Naive thymus-derived CD8-positive, alpha-beta T cell (primary cell): ENCODE data around the gene PGR. TPM values are rescaled to one million over a fixed set of nuclear protein-coding genes. Genes with fewer than 3 reads are reported as not detected.

Experiments
- ATAC-seq, 2 donors: fragments of 150-1000 bp; cut with Tn5 transposase in 1 of 2; sonication (Bioruptor Pico), chemical (Tn5 transposase) in 1 of 2; 1 replicate in 1 of 2; 2 replicates in 1 of 2; pipeline ENCODE4 v1.10.0; 2021; ENCODE audit warnings: mild to moderate bottlenecking in 2 of 2, moderate library complexity in 2 of 2
- POLR2A ChIA-PET: fragments of 350-600 bp; sonication (Branson Sonifier 250); formaldehyde crosslinking; loops from one replicate; lab custom pipeline; 2021; ENCODE audit warnings: antibody characterized with exemption; lab: Charles Lee
- DNase-seq, 10 donors: peaks; one replicate each; pipeline versions ENCODE4 v3.0.0 to v3.0.0-alpha.2; 2020 to 2022
- H3K27ac Mint-ChIP-seq, 10 donors: one replicate each; pipeline ENCODE4 v1.8.0; 2020 to 2022; ENCODE audit warnings: mild to moderate bottlenecking in 10 of 10, mixed read lengths in 10 of 10, moderate library complexity in 4 of 10, inconsistent platforms in 1 of 10
- H3K27me3 Mint-ChIP-seq, 5 donors: one replicate each; pipeline ENCODE4 v1.8.0; 2021 to 2022; ENCODE audit warnings: mixed read lengths in 5 of 5
- H3K36me3 Mint-ChIP-seq, 3 donors: one replicate each; pipeline ENCODE4 v1.8.0; 2020 to 2022; ENCODE audit warnings: mixed read lengths in 3 of 3, mild to moderate bottlenecking in 2 of 3, inconsistent platforms in 1 of 3
- H3K4me1 Mint-ChIP-seq, 4 donors: one replicate each; pipeline ENCODE4 v1.8.0; 2021 to 2022; ENCODE audit warnings: mixed read lengths in 4 of 4
- H3K4me3 Mint-ChIP-seq, 10 donors: one replicate each; pipeline ENCODE4 v1.8.0; 2020 to 2022; ENCODE audit warnings: mild to moderate bottlenecking in 10 of 10, mixed read lengths in 10 of 10, moderate library complexity in 6 of 10, inconsistent platforms in 1 of 10
- H3K9me3 Mint-ChIP-seq, 9 donors: one replicate each; pipeline ENCODE4 v1.8.0; 2020 to 2022; ENCODE audit warnings: mixed read lengths in 9 of 9, mild to moderate bottlenecking in 3 of 9, inconsistent platforms in 1 of 9, moderate library complexity in 1 of 9
- polyA plus RNA-seq, 3 donors: library from polyadenylated mRNA; unstranded; fragments of 300-500 nt; fragmentation: Illumina TruSeq; gene quantifications; one replicate each; pipeline ENCODE4 v1.2.3, GENCODE V29; 2021
- total RNA-seq, 8 experiments: library from RNA in 2 of 8; stranded (reverse) in 2 of 8; gene quantifications; one replicate each; pipeline ENCODE4 v1.2.3 and lab custom pipeline; 2021 to 2026

Gene PGR
- total RNA-seq = not detected
- not detected for polyA plus RNA-seq
- 0 to 0.07 (median 0) reads per million in 6 experiments for total RNA-seq (lab: John Stamatoyannopoulos, UW)

DNA sequence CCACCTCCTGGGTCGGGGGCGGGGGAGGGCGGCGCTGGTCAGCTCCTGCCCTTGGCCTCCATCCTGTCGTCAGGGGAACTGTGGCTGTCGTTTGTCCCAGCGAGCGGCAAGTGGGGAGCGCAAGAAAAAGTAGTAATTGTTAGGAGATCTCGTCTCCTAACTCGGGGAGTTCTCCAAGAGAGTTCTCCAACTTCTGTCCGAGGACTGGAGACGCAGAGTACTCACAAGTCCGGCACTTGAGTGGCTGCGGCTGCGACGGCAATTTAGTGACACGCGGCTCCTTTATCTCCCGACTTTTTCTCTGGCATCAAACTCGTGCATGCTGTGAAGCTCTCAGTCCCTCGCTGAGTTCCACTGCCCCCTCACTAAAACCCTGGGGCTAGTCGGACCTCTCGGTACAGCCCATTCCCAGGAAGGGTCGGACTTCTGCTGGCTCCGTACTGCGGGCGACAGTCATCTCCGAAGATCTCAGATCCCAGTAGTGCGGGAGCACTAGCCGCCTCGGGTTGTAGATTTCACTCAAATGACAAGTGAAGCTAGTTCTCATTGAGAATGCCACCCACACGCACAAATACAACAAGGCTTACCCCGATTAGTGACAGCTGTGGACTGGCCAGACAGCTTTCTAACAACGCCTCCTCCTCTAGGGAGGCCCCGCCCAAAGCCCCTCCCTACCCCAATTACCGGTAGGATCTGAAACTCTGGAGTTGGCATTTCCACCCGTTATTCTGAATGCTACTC is at the start of gene PGR:
TSS of gene PGR (minus strand) at position 611 of the 741 bp plus-strand sequence. CDS start 743 bp downstream, outside the sequence.
- POLR2A ChIA-PET = no interaction called here
- H3K9me3 Mint-ChIP-seq = peaks cover 0 to 11% (median 5%) of the 10 kb centered on the region in 9 donors
- no peak for ATAC-seq
- H3K36me3 Mint-ChIP-seq = peaks cover 0 to 2% (median 0%) of the 10 kb centered on the region in 3 donors
- H3K4me3 Mint-ChIP-seq = no peak within 1 kb of the TSS
- H3K27me3 Mint-ChIP-seq = peaks cover 15 to 47% (median 37%) of the 10 kb centered on the region in 5 donors
- H3K4me1 Mint-ChIP-seq = peaks cover 0 to 5% (median 2%) of the 10 kb centered on the region in 4 donors
- no peak within 1 kb of the TSS for H3K27ac Mint-ChIP-seq
- peak in 1 of 10 donors; percentile 54 for DNase-seq

DNA sequence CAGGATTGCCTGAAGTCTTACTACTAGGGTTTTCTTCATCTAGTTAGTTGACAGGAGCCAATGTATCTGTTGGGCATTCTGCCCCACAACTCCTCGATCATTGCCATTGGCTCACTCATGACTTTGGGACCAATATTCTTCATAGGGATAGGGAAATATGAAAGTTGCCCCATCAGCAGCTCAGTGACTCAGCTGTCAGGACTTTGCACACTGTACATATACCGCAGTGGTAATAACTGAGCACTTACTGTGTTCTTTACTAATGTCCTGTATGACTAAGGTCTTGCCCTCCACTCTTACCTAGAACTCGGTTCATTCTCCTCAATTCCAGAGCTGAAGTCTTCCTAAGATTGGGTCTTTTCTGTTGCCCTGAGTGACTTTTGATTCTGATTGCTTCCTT is 46.8 kb upstream of the PGR start:
- Mint-ChIP-seq H3K4me1 (no peaks in the 10 kb centered on the region), H3K4me3 (no peak overlapping the region), H3K9me3 (peaks cover 0 to 21% (median 4%) of the 10 kb centered on the region in 9 donors), H3K36me3 (no peaks in the 10 kb centered on the region), H3K27ac (no peak overlapping the region), H3K27me3 (no peaks in the 10 kb centered on the region)
- POLR2A ChIA-PET = no interaction called here
- DNase-seq (no peak), ATAC-seq (no peak)

DNA sequence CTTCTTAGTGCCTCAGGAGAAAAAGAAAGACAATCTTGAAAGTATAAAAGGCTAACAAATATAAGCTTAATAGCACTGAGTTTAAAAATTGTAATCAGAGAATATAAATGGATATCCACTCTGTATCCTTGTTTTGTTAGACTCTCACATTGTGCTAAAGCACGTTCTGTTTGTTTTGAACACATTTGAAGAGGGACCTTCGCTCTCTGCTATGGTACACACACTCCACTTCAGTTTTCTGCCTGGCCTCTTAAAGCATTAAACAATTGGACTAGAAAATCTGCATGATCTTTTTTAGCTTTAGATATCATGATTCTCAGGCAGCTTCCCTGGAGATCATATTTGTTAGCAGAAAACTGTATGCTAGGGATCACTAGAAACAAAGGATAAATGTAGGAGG is 40.3 kb upstream of the PGR start:
- no peak for DNase-seq
- Mint-ChIP-seq H3K9me3 (peaks cover 6 to 28% (median 11%) of the 10 kb centered on the region in 9 donors), H3K4me3 (no peak overlapping the region), H3K27me3 (peaks cover 0 to 5% (median 0%) of the 10 kb centered on the region in 5 donors), H3K36me3 (no peaks in the 10 kb centered on the region), H3K27ac (no peak overlapping the region), H3K4me1 (no peaks in the 10 kb centered on the region)
- no peak for ATAC-seq
- POLR2A ChIA-PET = no interaction called here

DNA sequence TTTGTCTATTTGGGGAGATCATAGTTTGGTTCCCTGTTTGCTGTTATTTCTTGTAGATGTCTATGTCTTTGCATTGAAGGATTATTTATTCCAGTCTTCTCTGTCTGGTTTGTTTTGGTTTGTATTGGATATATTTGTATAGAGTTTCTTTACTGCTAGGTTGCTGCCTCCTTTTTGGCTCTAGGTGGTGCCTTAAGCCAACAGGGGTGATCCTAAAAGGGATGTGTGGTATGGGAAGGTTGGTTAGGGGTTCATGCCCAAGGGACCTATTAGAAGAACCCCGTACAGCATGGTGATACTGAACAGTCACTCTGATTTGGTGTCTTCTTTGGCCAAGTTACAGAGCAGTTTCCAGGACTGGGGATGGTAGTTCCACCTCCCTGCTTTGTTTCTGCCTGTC is 36.4 kb upstream of the PGR start:
- Mint-ChIP-seq H3K27me3 (peaks cover 0 to 5% (median 0%) of the 10 kb centered on the region in 5 donors), H3K4me3 (no peak overlapping the region), H3K36me3 (no peaks in the 10 kb centered on the region), H3K4me1 (no peaks in the 10 kb centered on the region), H3K9me3 (peaks cover 8 to 31% (median 20%) of the 10 kb centered on the region in 9 donors), H3K27ac (no peak overlapping the region)
- no peak for DNase-seq
- POLR2A ChIA-PET = no interaction called here
- no peak for ATAC-seq

DNA sequence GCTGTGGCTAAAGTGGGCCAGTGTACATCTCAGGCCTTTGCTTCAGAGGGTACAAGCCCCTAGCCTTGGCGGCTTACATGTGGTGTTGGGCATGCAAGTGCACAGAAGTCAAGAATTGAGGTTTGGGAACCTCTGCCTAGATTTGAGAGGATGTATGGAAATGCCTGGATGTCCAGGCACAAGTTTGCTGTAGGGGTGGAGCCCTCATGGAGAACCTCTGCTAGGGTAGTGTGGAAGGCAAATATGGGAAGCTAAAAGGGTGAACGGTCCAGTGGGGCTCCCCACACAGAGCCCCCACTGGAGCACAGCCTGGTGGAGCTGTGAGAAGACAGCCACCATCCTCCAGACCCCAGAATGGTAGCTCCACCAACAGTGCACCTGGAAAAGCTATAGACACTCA is 28.5 kb upstream of the PGR start:
- ATAC-seq = no peak
- no peaks in the 10 kb centered on the region for H3K27me3 Mint-ChIP-seq
- no peaks in the 10 kb centered on the region for H3K4me1 Mint-ChIP-seq
- H3K9me3 Mint-ChIP-seq = peaks cover 9 to 61% (median 23%) of the 10 kb centered on the region in 9 donors
- POLR2A ChIA-PET = no interaction called here
- DNase-seq = no peak
- no peak overlapping the region for H3K4me3 Mint-ChIP-seq
- peaks cover 0 to 7% (median 0%) of the 10 kb centered on the region in 3 donors for H3K36me3 Mint-ChIP-seq
- no peak overlapping the region for H3K27ac Mint-ChIP-seq

DNA sequence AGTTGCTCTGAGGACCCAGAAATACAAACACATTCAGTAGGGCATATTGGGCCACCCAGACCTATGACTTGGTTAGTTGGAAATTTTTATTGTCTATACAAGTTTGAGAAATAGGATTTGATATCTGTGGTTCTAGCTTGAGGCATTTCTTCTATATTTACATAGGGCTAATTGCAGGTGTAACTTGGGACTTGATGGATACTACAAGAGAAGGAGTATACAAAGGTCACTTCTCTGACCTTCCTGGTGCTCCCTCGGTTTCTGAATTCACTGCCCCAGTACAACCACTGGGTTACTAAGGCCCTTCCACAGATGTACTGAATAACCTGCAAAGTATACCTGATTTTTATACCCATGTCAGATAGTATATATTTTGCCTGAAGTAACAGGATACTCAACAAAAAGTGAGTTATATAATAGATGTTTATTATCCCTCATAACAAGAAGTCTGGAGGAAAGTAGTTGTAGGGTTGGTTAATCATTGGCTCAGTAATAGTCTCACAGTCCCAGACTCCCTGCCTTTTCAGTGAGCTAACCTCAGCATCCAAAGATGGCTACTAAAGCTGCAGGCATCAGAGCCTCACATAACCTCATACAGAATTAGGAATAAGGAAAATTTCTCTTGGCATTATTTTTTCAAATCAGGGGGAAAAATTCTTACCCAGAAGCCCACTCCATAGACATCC is 8.8 kb upstream of the PGR start:
- Mint-ChIP-seq H3K9me3 (peaks cover 0 to 10% (median 3%) of the 10 kb centered on the region in 9 donors), H3K36me3 (no peaks in the 10 kb centered on the region), H3K4me1 (no peaks in the 10 kb centered on the region), H3K4me3 (no peak overlapping the region), H3K27me3 (peaks cover 0 to 2% (median 0%) of the 10 kb centered on the region in 5 donors), H3K27ac (no peak overlapping the region)
- DNase-seq (no peak), ATAC-seq (no peak)
- POLR2A ChIA-PET = no interaction called here

DNA sequence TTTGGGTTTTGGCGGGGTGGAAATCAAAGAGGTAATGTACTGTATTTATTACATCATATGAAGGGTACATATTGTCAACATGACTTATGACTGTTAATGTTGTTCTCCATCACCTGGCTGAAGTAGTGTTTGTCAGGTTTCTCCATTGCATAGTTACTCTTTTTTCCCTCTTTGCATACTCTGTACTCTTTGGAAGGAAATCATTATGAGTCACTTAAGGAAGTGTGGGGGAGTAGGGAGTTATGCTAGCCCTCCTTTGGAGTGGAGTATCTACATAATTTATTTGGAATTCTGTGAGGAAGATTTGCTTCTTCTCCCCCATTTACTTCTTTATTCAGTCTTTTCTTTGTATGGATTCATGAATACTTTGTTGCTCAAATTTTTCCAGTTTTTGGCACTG is 3.6 kb upstream of the PGR start:
- H3K27me3 Mint-ChIP-seq = peaks cover 11 to 34% (median 26%) of the 10 kb centered on the region in 5 donors
- peaks cover 0 to 12% (median 8%) of the 10 kb centered on the region in 9 donors for H3K9me3 Mint-ChIP-seq
- DNase-seq = no peak
- POLR2A ChIA-PET = no interaction called here
- no peak overlapping the region for H3K27ac Mint-ChIP-seq
- peaks cover 0 to 2% (median 0%) of the 10 kb centered on the region in 3 donors for H3K36me3 Mint-ChIP-seq
- H3K4me1 Mint-ChIP-seq = peaks cover 0 to 2% (median 0%) of the 10 kb centered on the region in 4 donors
- ATAC-seq = no peak
- H3K4me3 Mint-ChIP-seq = no peak overlapping the region

DNA sequence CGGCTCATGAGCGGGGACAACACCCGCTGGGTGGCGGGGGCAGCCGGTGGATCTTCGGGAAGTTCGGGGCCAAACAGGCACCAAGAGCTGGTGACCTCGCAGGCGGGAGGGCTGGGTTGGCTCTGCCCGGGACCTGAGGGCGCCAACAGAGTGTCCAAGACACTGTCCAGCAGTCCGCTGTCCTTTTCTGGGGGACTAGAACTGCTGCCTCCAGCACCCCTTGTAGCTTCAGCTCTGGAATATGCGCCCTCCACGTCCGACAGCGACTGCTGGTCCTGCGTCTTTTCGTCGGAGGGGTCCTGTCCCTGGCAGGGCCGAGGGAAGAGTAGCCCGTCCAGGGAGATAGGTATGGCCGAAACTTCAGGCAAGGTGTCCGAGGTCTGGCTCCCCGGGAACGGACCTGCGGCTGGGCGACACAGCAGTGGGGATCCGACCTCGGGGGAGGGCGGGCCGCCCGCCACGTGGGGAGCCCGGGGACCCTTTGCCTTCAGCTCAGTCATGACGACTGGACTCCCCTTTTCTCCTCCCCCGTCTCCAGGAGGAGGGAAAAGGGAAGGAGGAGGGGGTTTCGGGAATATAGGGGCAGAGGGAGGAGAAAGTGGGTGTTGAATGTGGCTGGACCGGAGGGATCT is 926 bp downstream of the PGR start:
- H3K27me3 Mint-ChIP-seq = peaks cover 15 to 51% (median 37%) of the 10 kb centered on the region in 5 donors
- H3K4me1 Mint-ChIP-seq = peaks cover 0 to 5% (median 2%) of the 10 kb centered on the region in 4 donors
- peaks cover 0 to 2% (median 0%) of the 10 kb centered on the region in 3 donors for H3K36me3 Mint-ChIP-seq
- no peak for ATAC-seq
- H3K27ac Mint-ChIP-seq = no peak overlapping the region
- DNase-seq = no peak
- POLR2A ChIA-PET = no interaction called here
- H3K4me3 Mint-ChIP-seq = no peak overlapping the region
- peaks cover 0 to 10% (median 5%) of the 10 kb centered on the region in 9 donors for H3K9me3 Mint-ChIP-seq

DNA sequence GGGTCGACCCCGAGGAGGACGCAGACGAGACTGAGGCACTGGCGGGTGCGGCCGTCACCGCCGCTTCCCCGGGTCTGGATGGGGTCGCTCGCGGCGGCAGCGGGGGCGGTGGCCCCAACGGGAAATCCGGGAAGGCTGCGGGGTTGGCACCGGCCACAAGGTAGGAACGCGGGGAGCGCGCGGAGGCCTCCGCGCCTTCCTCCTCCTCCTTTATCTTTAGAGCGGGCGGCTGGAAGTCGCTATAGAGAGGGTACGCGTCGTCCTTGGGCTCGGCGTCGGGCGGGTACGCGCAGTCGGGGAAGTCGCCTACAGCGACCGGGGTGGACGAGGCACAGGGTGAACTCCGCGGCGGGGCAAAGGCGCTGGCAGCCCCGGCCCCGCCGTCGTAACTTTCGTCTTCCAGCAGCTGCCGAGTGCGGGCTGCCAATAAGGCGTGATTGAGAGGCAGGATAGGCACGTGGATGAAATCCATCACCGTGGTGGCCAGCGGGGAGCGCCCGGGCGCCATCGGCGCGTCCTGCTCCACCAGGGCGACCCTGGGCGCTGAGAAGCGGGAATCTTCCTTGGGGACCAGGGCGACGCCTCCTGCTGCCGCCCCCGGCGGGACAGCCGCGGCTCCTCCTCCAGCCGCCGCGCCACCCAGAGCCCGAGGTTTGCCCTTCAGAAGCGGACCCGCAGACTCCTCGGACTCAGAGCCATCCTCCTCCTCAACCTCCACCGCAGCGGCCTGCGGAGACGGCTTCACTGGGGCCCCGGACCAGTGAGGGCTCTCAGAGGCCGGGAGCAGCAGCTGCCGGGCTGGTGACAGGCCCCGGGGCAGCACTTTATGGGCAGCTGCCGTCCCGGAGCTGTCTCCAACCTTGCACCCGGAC is 1.7 kb downstream of the PGR start:
- peak in 1 of 10 donors; percentile 36 for DNase-seq
- Mint-ChIP-seq H3K36me3 (peaks cover 0 to 2% (median 0%) of the 10 kb centered on the region in 3 donors), H3K4me3 (no peak overlapping the region), H3K9me3 (peaks cover 0 to 11% (median 9%) of the 10 kb centered on the region in 9 donors), H3K27me3 (peaks cover 11 to 59% (median 39%) of the 10 kb centered on the region in 5 donors), H3K4me1 (peaks cover 0 to 5% (median 2%) of the 10 kb centered on the region in 4 donors), H3K27ac (no peak overlapping the region)
- ATAC-seq = no peak
- POLR2A ChIA-PET = no interaction called here

DNA sequence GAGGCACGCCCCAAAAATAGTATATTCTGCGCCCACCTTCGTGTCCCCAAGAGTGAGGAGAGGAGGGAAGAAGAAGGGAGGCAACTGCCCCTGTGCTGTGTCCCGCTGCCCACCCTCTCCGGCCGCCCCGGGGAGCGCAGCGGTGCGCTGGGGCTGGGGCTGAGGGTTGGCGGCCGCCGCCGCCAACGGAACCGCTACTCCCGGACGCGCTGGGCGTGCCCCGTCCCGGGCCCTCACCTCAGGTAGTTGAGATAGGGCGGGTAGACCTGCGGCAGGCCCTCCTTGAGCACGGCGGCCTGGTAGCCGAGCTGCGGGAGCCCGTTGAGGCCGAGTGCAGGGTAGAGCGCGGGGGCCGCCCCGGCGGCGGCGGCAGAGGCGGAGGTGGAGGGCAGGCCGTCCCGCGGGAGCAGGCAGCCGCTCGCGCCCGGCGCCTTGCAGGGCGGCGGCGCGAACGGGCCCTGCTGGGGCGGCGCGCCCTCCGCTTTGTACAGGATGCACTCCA is 2.4 kb downstream of the PGR start:
- Mint-ChIP-seq H3K27me3 (peaks cover 14 to 62% (median 39%) of the 10 kb centered on the region in 5 donors), H3K4me1 (peaks cover 0 to 5% (median 2%) of the 10 kb centered on the region in 4 donors), H3K36me3 (peaks cover 0 to 2% (median 0%) of the 10 kb centered on the region in 3 donors), H3K9me3 (peaks cover 0 to 18% (median 9%) of the 10 kb centered on the region in 9 donors), H3K4me3 (peak overlapping the region in 3 of 10 donors; percentile 30 to 56 (median 42)), H3K27ac (no peak overlapping the region)
- DNase-seq = no peak
- ATAC-seq = no peak
- POLR2A ChIA-PET = no interaction called here

DNA sequence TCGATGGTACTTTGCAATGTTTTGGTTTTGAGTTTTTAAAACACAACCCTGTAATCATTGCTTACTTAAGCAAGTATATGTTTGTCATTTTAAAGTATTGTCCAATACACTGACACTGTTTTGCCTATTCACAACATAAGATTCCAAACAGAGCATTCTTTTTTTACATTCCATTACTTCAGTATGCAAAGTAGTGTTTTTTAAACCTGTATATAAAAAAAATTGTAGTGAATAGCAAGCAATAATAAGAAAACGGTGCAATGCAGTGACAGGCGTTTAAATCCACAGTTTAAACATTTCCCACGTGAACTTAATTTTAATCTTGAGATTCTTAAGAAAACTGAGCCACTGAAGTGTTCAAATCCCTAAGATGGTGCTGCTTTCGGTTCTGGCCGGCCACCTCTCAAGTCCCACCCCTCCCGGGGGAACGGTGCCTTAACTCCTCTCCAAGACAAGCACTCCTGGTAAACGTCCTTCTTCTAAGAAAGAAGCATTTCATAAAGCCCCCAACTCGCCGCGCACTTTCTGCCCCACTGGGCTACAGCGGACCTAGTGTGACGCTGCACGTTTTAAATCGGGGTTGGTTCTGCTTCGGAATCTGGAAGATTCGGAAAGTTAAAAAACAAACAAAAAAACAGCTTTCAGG is 2.9 kb downstream of the PGR start:
- peaks cover 0 to 18% (median 9%) of the 10 kb centered on the region in 9 donors for H3K9me3 Mint-ChIP-seq
- H3K4me1 Mint-ChIP-seq = peaks cover 0 to 5% (median 2%) of the 10 kb centered on the region in 4 donors
- DNase-seq = no peak
- ATAC-seq = no peak
- H3K27me3 Mint-ChIP-seq = peaks cover 14 to 57% (median 39%) of the 10 kb centered on the region in 5 donors
- POLR2A ChIA-PET = no interaction called here
- H3K36me3 Mint-ChIP-seq = peaks cover 0 to 2% (median 0%) of the 10 kb centered on the region in 3 donors
- H3K27ac Mint-ChIP-seq = peak overlapping the region in 1 of 10 donors; percentile 13
- peak overlapping the region in 4 of 10 donors; percentile 8 to 56 (median 36) for H3K4me3 Mint-ChIP-seq
